HT1080 (cell line): ENCODE measurements around the gene PRKN. TPM values are rescaled to one million over a fixed set of nuclear protein-coding genes. Genes with fewer than 3 reads are reported as not detected.
A peak's percentile ranks its signal among the peaks of the same experiment; 100 is the strongest.

ENCODE experiments used
- DNase-seq: peaks from one replicate; pipeline ENCODE4 v3.0.0-alpha.2; 2015; ENCODE audit warnings: low read depth
- total RNA-seq: library from RNA; depleted of rRNA; stranded (reverse); fragments of >200 nt; shearing (Covaris generic); gene quantifications from 2 replicates; pipeline ENCODE4 v1.2.3, GENCODE V29; 2014

Gene PRKN
- total RNA-seq, 1 experiment from 2014 or later = not detected

DNA sequence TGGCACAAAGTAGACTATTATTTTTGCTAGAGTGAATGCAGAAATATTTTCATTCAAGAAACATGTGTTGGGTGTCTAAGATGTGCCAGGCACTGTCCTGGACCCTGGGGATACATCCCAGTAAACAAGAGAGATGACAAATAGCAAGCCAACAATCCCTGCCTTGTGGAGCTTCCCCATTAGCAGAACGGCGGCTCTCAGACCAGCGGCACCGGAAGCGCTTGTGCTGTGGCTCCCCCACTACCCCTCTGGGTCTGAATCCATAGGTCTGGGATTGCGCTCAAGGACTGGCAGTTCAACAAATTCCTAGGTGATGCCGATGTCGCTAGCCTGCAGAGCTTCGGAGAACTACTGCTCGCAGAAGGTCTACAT lies 1355.2 kb downstream of the PRKN start:
- no peak for DNase-seq

DNA sequence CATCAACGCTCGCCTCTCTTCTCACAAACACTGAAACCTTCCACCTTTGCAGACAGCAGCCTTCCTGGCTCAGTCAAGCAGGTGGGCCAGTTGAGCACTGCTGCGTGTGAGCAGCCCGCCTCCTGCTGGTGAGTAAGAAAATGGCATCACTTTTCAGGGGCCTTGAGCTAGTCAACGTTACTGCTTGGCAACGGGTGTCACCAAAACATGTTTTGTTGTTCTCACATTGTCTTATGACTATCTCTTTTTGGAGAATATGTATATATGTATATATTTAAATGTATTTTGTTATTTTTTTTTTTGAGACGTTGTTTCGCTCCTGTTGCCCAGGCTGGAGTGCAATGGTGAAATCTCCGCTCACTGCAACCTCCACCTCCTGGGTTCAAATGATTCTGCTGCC lies 1356.7 kb downstream of the PRKN start:
- peak; percentile 60 for DNase-seq

DNA sequence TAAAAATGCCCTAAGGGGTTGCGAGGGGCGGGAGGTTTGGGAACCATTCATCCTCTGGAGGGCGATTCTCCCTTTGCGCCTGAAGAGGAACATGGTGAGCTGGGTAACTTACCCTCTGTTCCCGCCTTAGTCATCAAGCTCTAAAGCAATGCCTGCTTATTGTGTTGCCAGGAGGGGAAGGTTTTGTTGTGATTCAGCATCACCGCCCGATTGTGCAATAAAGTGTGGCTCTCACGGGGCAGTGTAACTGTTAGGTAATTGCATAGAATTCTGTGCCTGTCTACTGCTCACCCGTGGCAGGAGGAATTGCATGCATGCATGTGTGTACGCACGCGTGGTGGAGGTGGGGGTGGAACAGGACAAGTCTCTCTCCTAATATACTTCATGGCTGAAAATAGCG lies 1358.2 kb downstream of the PRKN start:
- DNase-seq = peak; percentile 89

DNA sequence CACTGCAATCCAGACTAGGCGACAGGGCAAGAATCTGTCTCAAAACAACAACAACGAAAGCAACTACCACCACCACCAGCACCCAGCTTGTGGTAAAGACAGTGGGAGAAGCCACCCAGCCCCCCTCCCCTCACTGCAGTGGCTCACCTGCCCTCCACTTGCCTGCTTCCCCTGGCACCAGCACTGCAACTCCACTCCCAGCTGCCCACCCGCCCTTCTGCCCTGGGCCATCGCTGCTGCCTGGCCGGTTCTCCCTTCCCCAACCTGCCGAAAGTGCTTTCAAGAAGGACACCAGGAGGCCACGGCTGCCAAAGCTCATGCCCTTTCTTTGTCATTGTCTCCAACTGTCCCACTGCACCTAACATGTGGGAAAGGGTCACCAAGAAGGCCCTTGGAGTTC lies 1359.1 kb downstream of the PRKN start:
- no peak for DNase-seq

GRCh38 chr6:161367472-161367871 lies 1360.1 kb downstream of the PRKN start:
- no peak for DNase-seq

- no peak for DNase-seq
Observed at GRCh38 chr6:161366301-161366923, 1361.2 kb downstream of the PRKN start.

- DNase-seq = no peak
Observed at GRCh38 chr6:161365633-161366032, 1361.9 kb downstream of the PRKN start.

DNA sequence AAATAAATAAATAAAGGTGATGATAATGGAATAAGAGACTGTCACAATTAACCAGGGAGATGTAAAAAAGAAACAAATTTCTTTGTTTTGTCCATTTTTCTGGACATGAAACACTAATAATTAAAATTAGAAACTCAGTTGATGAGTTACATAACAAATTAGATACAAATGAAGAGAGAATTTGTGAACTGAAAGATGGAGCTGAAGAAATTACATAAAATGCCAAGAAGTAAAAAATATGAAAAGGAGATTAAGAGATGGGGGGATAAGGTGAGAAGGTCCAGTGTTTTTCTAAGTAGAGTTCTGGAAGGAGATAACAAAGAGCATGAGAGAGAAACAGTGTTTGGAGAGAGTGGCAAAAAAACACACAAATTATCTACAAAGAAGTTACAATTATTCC lies 1364.3 kb downstream of the PRKN start:
- no peak for DNase-seq

GRCh38 chr6:161362266-161362665 lies 1365.3 kb downstream of the PRKN start:
- DNase-seq = no peak

- no peak for DNase-seq
Observed at GRCh38 chr6:161361529-161361928, 1366.0 kb downstream of the PRKN start.

GRCh38 chr6:161360520-161360919 lies 1367.0 kb downstream of the PRKN start:
- DNase-seq = no peak

DNA sequence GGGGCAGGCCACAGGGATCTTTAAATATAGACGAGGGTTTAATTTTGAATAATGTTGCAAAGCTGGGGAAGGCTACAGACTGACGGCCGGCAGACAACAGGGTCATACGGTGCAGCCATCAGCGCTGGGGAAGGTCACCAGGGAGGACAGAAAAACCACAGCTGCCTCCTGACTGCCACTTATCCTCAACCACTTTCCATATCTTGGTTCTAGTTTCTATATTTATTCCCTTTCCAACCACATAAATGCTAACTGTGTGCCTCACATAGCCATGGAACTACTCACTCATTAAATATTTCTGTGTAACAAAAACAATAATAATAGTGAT lies 1368.0 kb downstream of the PRKN start:
- DNase-seq = no peak

DNA sequence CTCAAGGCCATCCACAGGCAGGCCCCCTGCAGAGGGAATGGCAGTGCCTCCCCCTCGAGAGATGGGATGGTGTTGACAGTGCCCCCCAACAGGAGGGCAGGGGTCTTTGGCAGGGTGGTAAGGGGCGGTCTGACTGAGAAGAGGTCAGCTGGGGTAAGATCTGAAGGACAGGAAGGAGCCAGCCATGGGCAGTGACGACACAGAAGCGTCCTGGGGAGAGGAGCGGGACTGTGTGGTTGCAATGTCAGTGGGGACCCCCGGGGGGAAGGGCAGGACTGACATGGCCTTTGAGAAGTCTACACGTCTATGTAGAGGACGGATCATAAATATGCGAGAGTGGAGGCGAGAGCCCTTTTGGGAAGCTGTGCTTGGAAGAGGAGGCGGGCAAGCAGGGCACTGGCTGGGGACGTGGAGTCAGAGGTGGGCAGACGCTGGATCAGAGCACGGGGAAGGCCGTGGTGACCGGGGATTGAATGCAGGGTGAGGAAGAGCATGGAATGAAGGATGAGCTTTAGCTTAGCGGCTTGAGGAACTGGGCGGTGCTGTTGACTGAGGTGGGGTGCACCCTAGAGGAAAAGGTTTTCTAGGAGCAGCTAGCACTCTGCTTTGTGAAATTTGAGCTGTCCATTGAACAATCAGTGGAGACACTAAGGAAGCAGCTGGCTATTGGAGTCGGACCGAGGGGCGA lies 1371.3 kb downstream of the PRKN start:
- no peak for DNase-seq

DNA sequence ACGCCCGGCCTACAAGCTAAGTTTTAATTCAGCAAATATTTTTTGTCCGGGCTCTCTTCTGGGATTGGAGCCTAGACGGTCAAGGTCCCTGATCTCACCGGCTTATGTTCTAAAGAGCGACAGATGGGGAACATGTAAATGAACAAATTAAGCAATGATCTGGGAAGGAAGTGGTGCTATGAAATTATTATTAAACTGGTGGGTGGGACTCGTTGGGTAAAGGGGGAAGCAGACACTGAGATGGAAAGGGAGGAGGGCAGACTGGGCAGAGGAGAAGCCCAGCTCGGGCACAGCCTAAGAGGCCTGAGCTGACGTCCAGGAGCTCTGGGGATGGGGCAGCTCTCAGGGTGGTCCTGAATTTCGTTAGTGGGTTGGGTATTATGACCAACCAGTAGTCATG lies 1371.9 kb downstream of the PRKN start:
- no peak for DNase-seq

- no peak for DNase-seq
Observed at GRCh38 chr6:161354956-161355355, 1372.6 kb downstream of the PRKN start.

DNA sequence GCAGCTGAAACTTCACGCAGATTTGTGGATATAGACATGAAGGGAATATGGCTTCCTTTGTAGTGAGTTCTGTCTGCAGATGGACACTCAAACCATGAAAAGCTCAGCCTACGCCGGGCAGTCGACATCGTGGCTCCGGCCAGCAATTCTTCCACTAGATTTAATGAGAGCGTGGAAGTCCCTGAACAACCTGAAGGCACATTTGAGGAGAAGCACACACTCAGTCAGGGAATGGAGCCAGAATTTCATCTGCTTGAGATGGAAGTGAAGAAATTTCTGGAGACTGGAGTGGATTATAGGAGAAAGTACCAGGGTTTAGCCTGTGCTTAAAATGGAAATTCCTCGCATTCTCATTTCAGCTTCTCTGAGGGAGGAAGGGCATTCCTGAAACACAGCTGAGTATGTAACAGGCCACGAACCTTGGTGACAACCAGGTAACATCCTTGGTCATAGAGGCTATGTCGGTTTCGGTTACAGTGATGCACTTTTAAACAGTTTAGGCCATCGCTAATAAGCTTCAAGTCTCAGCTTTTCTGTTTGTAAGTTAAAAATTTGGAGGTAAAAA lies 1373.2 kb downstream of the PRKN start:
- no peak for DNase-seq

DNA sequence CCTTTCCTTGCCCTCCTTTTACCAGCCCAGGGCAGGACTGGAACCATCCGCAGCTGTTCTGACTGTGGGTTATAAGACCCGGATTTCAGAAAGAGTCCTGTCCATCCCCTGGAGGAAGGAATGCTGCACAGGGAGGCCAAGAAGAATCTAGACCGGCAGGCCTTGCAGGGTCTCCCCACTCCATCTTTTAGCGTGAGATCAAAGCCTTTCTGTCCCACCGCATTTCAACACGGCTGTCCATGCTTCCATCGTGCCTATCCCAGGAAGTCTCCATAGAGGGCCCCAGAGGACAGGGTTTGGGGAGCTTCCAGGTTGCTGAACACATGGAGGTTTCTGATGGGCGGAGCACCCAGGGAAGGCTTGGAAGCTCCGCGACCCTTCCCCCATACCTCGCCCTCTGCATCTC lies 1374.4 kb downstream of the PRKN start:
- no peak for DNase-seq

- no peak for DNase-seq
Observed at GRCh38 chr6:161351858-161352257, 1375.7 kb downstream of the PRKN start.

DNA sequence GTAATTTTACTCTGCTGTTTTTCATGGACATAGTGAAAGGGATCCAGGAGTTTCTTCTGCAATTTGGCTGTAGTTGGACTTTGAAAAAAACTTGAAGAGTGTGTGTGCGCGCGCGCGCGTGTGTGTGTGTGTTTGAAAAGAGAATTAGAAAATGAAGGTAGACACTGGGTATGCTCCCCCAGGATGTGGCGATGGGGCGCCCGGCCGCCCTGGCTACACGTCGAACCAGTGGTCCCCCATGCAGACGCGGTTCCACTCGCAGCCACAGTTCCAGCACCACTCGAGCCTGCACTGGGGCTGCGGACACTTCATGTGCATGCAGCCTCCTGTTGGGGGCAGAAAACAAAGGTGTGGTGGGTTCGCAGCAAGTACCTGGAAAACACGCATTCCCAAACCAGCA lies 1377.7 kb downstream of the PRKN start:
- DNase-seq = no peak

GRCh38 chr6:161348628-161348994 lies 1379.0 kb downstream of the PRKN start:
- no peak for DNase-seq

GRCh38 chr6:161347988-161348627 lies 1379.5 kb downstream of the PRKN start:
- DNase-seq = no peak

- no peak for DNase-seq
Observed at GRCh38 chr6:161347125-161347524, 1380.4 kb downstream of the PRKN start.

- DNase-seq = no peak
Observed at GRCh38 chr6:161346717-161347116, 1380.8 kb downstream of the PRKN start.
